Osteocyte (in vitro differentiated cells): ENCODE results near the gene RNF146. TPM values are rescaled to one million over a fixed set of nuclear protein-coding genes. Genes with fewer than 3 reads are reported as not detected.
A peak's percentile ranks its signal among the peaks of the same experiment; 100 is the strongest.

Source experiments
- DNase-seq: peaks from one replicate; pipeline ENCODE4 v3.0.0; 2021; ENCODE audit warnings: mixed read lengths; ENCODE audit not compliant: unreplicated experiment; ENCODE audit errors: extremely low spot score
- H3K27ac Mint-ChIP-seq: one replicate; pipeline ENCODE4 v1.8.0; 2021; ENCODE audit warnings: mild to moderate bottlenecking, mixed read lengths; ENCODE audit not compliant: unreplicated experiment
- H3K27me3 Mint-ChIP-seq: one replicate; pipeline ENCODE4 v1.8.0; 2021; ENCODE audit warnings: mixed read lengths; ENCODE audit not compliant: unreplicated experiment
- H3K36me3 Mint-ChIP-seq: one replicate; pipeline ENCODE4 v1.8.0; 2021; ENCODE audit warnings: mixed read lengths; ENCODE audit not compliant: unreplicated experiment
- H3K4me1 Mint-ChIP-seq: one replicate; pipeline ENCODE4 v1.8.0; 2021; ENCODE audit warnings: mixed read lengths; ENCODE audit not compliant: unreplicated experiment
- H3K4me3 Mint-ChIP-seq: one replicate; pipeline ENCODE4 v1.8.0; 2021; ENCODE audit warnings: mild to moderate bottlenecking, moderate library complexity, mixed read lengths; ENCODE audit not compliant: unreplicated experiment
- H3K9me3 Mint-ChIP-seq: one replicate; pipeline ENCODE4 v1.8.0; 2021; ENCODE audit warnings: mixed read lengths; ENCODE audit not compliant: unreplicated experiment
- total RNA-seq: library from RNA; stranded (reverse); gene quantifications from 2 replicates; pipeline ENCODE4 v1.2.1, GENCODE V29; 2021
- TF ChIP-seq, protein P1 (sequence below): fragments of 200-600 bp; sonication (generic); IDR thresholded peaks from 2 replicates; pipeline ENCODE4 v1.5.0; 2021; ENCODE audit warnings: antibody characterized with exemption, mild to moderate bottlenecking, moderate library complexity

RNF146 gene
- total RNA-seq, 1 donor from 2014 or later: 58.4 TPM

DNA sequence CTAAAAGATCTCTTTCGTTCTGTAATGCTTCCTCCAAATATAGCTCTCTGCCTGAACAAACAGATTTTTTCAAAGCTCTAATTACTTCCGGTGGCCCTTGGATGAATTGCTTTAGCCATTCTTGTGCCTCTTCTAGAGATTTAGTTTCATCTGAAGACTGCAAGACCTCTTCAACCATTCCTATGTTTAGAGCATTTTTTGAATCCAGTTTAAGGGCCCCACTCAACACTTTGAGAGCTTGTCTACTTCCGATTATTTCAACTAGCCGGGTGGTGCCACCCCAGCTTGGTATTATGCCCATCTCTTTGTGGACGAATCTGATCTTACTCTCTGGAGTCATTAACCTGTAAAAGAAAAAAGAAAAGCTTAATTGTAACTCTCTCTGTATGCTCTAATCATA, 23.3 kb downstream of the RNF146 start:
- TF ChIP-seq, protein P1, sequence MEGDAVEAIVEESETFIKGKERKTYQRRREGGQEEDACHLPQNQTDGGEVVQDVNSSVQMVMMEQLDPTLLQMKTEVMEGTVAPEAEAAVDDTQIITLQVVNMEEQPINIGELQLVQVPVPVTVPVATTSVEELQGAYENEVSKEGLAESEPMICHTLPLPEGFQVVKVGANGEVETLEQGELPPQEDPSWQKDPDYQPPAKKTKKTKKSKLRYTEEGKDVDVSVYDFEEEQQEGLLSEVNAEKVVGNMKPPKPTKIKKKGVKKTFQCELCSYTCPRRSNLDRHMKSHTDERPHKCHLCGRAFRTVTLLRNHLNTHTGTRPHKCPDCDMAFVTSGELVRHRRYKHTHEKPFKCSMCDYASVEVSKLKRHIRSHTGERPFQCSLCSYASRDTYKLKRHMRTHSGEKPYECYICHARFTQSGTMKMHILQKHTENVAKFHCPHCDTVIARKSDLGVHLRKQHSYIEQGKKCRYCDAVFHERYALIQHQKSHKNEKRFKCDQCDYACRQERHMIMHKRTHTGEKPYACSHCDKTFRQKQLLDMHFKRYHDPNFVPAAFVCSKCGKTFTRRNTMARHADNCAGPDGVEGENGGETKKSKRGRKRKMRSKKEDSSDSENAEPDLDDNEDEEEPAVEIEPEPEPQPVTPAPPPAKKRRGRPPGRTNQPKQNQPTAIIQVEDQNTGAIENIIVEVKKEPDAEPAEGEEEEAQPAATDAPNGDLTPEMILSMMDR: no peak
- DNase-seq: no peak
- peaks cover 54% of the 10 kb centered on the region for H3K36me3 Mint-ChIP-seq
- no peak overlapping the region for H3K4me3 Mint-ChIP-seq
- H3K4me1 Mint-ChIP-seq: peaks cover 29% of the 10 kb centered on the region
- H3K27ac Mint-ChIP-seq: peak overlapping the region; percentile 1
- H3K9me3 Mint-ChIP-seq: no peaks in the 10 kb centered on the region
- H3K27me3 Mint-ChIP-seq: no peaks in the 10 kb centered on the region

DNA sequence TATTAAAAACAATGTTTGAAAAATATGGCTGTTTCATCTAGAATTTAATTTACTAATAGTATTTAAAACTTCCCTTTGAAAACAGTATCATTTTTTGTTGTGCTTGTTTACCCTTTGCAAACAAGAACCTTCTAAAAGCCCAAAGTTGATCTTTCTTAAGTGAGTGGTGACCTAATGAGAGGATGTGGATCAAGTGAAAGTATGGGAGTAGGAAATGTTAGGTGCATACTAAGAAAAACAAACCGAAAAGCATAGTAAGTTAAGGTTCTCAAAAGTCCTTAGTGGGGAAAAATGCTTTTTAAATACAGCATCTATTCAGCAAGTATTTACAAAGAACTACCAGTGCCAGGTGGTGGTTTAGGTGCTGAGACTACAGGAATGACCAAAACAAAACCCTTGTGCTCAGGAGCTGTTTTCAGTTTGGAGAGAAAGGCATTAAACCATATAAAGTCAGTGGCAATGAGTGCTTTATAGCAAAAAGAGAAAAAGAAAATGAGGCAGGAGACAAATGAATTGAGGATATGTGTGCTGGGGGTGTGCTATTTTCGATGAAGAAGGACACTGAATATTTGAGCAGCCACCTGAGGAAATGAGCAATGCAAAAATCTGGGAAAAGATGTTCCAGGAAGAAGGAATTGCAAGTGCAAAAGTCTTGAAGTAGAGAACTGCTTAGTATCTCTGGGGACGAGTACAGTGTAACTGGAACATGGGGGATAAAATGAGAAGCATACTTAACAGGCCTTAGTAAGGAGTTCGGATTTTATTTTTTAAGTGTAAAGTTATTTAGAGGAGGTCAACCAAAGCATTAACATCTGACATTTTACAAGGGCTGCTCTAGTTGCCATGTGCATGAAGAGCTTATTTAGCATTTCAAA, 24.0 kb downstream of the RNF146 start:
- TF ChIP-seq, protein P1: no peak
- DNase-seq: no peak
- Mint-ChIP-seq H3K9me3 (no peaks in the 10 kb centered on the region), H3K4me1 (peaks cover 29% of the 10 kb centered on the region), H3K36me3 (peaks cover 50% of the 10 kb centered on the region), H3K4me3 (no peak overlapping the region), H3K27me3 (no peaks in the 10 kb centered on the region), H3K27ac (peak overlapping the region; percentile 5)

DNA sequence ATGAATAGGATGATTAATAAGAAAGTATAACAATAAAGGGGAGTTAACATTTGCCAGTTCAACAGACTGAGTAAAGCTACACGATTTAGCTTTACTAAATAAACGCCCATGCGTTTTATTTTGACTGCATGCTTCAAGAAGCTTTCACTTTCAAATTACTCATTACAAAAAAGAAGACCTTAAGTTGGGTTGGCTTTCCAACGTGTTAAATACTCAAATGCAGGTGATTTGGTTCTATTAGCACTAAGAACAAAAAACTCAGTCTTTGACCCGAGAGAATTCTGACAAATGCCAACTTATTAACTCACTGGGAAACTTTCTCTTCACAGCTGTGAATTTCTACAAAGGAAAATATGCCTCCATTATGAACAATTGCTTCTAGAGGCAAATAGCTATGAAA, 24.8 kb downstream of the RNF146 start:
- Mint-ChIP-seq H3K9me3 (no peaks in the 10 kb centered on the region), H3K27me3 (no peaks in the 10 kb centered on the region), H3K4me1 (peaks cover 29% of the 10 kb centered on the region), H3K36me3 (peaks cover 42% of the 10 kb centered on the region), H3K4me3 (no peak overlapping the region), H3K27ac (peak overlapping the region; percentile 5)
- DNase-seq: no peak
- TF ChIP-seq, protein P1: no peak

DNA sequence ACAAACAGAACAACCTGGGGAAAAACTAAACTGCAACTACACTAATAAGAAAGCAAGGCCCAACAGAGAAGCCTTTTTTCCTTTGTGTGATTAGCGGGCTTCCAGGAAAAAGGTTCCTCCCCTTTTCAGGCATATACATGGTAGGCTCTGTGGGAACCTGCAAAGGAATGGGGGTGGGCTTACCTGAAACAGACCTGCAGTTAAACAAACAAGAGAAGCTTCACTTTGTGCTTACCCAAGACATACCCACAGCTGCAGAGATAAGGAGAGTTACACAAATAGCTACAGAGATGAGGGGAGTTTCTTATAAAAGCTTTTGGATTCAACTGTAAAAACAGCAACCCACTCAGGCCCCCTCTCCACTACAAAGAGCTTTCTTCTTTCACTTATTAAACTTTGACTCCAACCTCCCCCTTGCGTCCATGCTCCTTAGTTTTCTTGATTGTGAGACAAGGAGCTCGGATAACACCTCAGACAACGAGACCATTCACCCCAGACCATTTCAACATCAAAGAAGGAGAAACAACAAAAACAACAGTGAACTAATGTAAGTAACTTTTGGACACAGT, 30.9 kb downstream of the RNF146 start:
- Mint-ChIP-seq H3K9me3 (no peaks in the 10 kb centered on the region), H3K4me3 (no peak overlapping the region), H3K4me1 (peaks cover 27% of the 10 kb centered on the region), H3K27ac (no peak overlapping the region), H3K36me3 (peaks cover 16% of the 10 kb centered on the region), H3K27me3 (no peaks in the 10 kb centered on the region)
- DNase-seq: no peak
- TF ChIP-seq, protein P1: no peak

DNA sequence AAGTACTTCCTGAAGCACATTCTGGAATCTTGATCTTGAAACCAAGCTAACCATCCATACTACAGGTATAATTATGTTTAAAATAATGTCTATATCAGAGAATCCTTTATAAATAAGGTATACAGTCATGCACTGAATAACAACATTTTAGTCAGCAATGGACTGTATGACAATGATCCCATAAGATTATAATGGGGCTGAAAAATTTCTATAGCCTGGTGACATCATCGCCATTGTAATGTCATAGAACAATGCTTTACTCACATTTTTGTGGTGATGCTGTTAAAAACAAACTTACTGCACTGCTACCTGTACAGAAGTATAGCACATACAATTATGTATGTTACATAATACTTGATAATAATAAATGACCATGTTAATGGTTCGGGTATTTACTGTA, 31.8 kb downstream of the RNF146 start:
- DNase-seq: no peak
- peaks cover 27% of the 10 kb centered on the region for H3K4me1 Mint-ChIP-seq
- TF ChIP-seq, protein P1: no peak
- H3K9me3 Mint-ChIP-seq: no peaks in the 10 kb centered on the region
- H3K36me3 Mint-ChIP-seq: peaks cover 11% of the 10 kb centered on the region
- H3K4me3 Mint-ChIP-seq: no peak overlapping the region
- no peaks in the 10 kb centered on the region for H3K27me3 Mint-ChIP-seq
- no peak overlapping the region for H3K27ac Mint-ChIP-seq
